Body of pancreas (tissue), 4 donors: Measurements from ENCODE around the gene SH2B3. TPM values are rescaled to one million over a fixed set of nuclear protein-coding genes. Genes with fewer than 3 reads are reported as not detected.

Experiments used
- ATAC-seq: fragments of 150-250 bp; one replicate; pipeline ENCODE4 v1.9.1; 2016
- DNase-seq, 4 donors: peaks; one replicate each; pipeline ENCODE4 v3.0.0-alpha.2; 2019
- H3K27ac ChIP-seq, 4 donors: fragments of 200-600 bp; sonication (generic); 1 replicate in 3 of 4; 2 replicates in 1 of 4; pipeline versions ENCODE4 v1.5.1 to v1.6.1; 2016 to 2019; ENCODE audit warnings: mild to moderate bottlenecking in 1 of 4, mixed read lengths in 1 of 4, moderate library complexity in 1 of 4
- H3K27me3 ChIP-seq, 2 donors: fragments of 200-600 bp; sonication (generic); one replicate each; pipeline ENCODE4 v1.6.0; 2016; ENCODE audit warnings: mild to moderate bottlenecking in 1 of 2
- H3K36me3 ChIP-seq, 2 donors: fragments of 200-600 bp; sonication (generic); replicated peaks in 1 of 2; 2 replicates each; pipeline ENCODE4 v1.5.1; 2016; ENCODE audit warnings: low read depth in 2 of 2; ENCODE audit not compliant: insufficient read depth in 1 of 2
- H3K4me1 ChIP-seq: fragments of 200-600 bp; sonication (generic); one replicate; pipeline ENCODE4 v1.6.0; 2016
- H3K4me3 ChIP-seq, 2 donors: fragments of 200-600 bp; sonication (generic); 1 replicate in 1 of 2; 2 replicates in 1 of 2; pipeline ENCODE4 v1.5.1; 2016 to 2019
- H3K9me3 ChIP-seq, 3 donors: fragments of 200-600 bp; sonication (generic); 1 replicate in 2 of 3; 2 replicates in 1 of 3; pipeline ENCODE4 v1.5.1; 2016
- POLR2A ChIP-seq, 3 donors: fragments of 450-650 bp; IDR thresholded peaks; one replicate each; pipeline ENCODE4 v1.6.1; 2016; ENCODE audit warnings: antibody characterized with exemption in 3 of 3, mild to moderate bottlenecking in 2 of 3
- WGBS, 2 donors: methylation state at CpG; one replicate each; pipeline ENCODE4 v1.1.5; 2017; 5-methylcytosine and 5-hydroxymethylcytosine counted together
- intact Hi-C: fragments of 100-400 bp; cut with DNase I; formaldehyde crosslinking; loops from one replicate; pipeline ENCODE4 v1.15.1; 2023
- total RNA-seq, 2 donors: library from RNA; depleted of rRNA; stranded (reverse); fragments of >200 nt; gene quantifications; one replicate each; pipeline ENCODE4 v1.1.0, GENCODE V29; 2016
- TF ChIP-seq, protein P1 (sequence below), 7 experiments: fragments of 450-650 bp in 4 of 7; fragments of 200-600 bp in 3 of 7; sonication (generic) in 3 of 7; IDR thresholded peaks; one replicate each; pipeline ENCODE4 v1.5.1; 2016 to 2019; ENCODE audit warnings: antibody characterized with exemption in 7 of 7

Gene SH2B3
- total RNA-seq, 2 donors from 2014 or later, result 23.1 to 41.9 TPM

DNA sequence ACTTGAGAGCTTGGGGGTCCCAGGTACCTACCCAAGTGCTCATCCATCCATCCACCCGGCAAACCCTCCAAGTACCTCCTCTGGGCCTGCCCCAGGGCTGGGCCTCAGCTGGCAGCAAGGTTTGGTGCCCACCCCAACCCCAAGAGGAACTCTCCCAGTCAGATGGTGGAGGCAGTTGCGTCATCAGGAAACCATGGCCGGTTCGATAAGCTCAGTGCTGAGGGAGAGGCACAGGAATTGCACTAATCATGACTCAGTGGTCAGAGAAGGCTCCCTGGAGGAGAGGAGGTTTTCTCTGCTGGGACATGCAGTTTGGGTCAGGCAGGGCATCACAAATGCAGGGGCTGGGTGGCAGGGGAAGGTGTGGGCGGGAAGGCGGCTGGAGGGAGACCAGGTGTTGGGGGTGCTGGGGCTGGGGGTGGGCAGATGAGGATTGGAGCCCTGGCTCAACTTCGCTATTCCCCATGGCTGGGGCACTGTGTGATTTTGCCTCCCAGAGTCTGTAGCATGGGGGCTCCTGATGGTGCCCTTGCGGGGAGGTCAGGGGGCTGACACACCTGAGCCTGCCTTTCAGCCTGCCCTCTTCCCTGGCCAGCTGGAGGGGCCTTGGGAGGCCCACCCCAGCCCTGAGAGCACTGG lies 32.2 kb downstream of the SH2B3 start:
- TF ChIP-seq POLR2A (IDR thresholded peaks at IDR 0.05), result no peak
- TF ChIP-seq, protein P1, sequence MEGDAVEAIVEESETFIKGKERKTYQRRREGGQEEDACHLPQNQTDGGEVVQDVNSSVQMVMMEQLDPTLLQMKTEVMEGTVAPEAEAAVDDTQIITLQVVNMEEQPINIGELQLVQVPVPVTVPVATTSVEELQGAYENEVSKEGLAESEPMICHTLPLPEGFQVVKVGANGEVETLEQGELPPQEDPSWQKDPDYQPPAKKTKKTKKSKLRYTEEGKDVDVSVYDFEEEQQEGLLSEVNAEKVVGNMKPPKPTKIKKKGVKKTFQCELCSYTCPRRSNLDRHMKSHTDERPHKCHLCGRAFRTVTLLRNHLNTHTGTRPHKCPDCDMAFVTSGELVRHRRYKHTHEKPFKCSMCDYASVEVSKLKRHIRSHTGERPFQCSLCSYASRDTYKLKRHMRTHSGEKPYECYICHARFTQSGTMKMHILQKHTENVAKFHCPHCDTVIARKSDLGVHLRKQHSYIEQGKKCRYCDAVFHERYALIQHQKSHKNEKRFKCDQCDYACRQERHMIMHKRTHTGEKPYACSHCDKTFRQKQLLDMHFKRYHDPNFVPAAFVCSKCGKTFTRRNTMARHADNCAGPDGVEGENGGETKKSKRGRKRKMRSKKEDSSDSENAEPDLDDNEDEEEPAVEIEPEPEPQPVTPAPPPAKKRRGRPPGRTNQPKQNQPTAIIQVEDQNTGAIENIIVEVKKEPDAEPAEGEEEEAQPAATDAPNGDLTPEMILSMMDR (IDR thresholded peaks at IDR 0.05), result no peak
- H3K9me3 ChIP-seq, result no peaks in the 10 kb centered on the region
- no peak overlapping the region for H3K4me3 ChIP-seq
- DNase-seq (peak in 1 of 4 donors; percentile 51), ATAC-seq (no peak)
- 70 to 71% methylated on average over 4 to 8 of the region's 8 CpGs for WGBS, 2 donors
- peak overlapping the region in 2 of 4 donors; percentile 16 to 41 for H3K27ac ChIP-seq
- H3K36me3 ChIP-seq, result no peaks in the 10 kb centered on the region
- H3K27me3 ChIP-seq, result no peaks in the 10 kb centered on the region
- H3K4me1 ChIP-seq, result peaks cover 51% of the 10 kb centered on the region
- intact Hi-C loops, result no loop called here

DNA sequence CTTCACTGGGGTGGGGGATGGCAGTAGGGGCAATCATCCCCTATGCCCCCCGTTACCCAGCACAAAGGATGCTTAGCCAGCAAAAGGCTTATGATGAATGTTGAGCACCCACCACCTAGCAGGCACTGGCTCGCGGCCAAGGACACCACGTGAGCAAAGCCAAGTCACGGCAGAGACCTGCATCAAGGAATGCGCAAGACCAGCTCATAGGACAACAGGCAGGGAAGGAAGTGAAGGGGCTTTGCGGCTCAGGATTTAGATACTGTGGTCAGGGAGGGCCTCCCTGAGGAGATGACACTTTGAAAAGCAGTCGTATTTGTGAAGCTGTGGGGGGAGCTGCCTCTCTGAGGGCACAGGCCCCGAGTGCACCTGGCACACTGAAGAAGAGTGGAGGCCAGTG lies 32.8 kb downstream of the SH2B3 start:
- ATAC-seq (no peak), DNase-seq (peak in 3 of 4 donors; percentile 50 to 55 (median 51))
- no peaks in the 10 kb centered on the region for H3K27me3 ChIP-seq
- H3K4me1 ChIP-seq, result peaks cover 51% of the 10 kb centered on the region
- no peaks in the 10 kb centered on the region for H3K36me3 ChIP-seq
- TF ChIP-seq, protein P1 (IDR thresholded peaks at IDR 0.05), result no peak
- no peak for TF ChIP-seq POLR2A (IDR thresholded peaks at IDR 0.05)
- peak overlapping the region in 2 of 4 donors; percentile 16 to 41 for H3K27ac ChIP-seq
- no peak overlapping the region for H3K4me3 ChIP-seq
- intact Hi-C loops, result no loop called here
- 31 to 53% methylated on average over 9 of the region's 9 CpGs for WGBS, 2 donors
- no peaks in the 10 kb centered on the region for H3K9me3 ChIP-seq

DNA sequence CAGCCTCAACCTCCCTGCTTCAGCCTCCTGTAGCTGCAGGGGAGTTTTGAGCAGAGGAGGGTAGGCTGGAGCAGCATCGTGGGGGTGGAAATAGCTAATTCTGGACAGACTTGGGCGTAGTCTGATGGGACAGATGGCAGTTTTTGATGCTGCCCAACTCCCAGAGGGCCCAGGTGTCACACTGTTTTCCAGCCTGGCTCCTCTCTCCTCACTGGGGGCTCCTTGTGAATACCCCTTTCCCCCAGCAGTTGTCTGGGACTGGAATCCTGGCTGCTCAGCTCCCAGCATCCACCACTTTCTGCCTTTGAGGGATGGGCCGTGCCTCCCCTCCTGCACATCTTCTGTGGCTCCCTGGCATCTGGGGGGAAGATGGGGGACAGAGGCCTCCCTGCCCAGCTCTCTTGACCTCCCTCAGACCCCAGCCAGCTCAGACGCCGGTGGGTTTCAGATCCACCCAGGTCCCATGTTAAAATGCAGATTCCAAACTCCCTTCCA lies 34.0 kb downstream of the SH2B3 start:
- Histone ChIP-seq H3K9me3 (no peaks in the 10 kb centered on the region), H3K36me3 (no peaks in the 10 kb centered on the region), H3K27ac (no peak overlapping the region), H3K4me1 (peaks cover 51% of the 10 kb centered on the region), H3K27me3 (no peaks in the 10 kb centered on the region), H3K4me3 (no peak overlapping the region)
- ATAC-seq (no peak), DNase-seq (no peak)
- WGBS, 2 donors, result 84 to 85% methylated on average over 5 of the region's 5 CpGs
- no peak for TF ChIP-seq POLR2A (IDR thresholded peaks at IDR 0.05)
- TF ChIP-seq, protein P1 (IDR thresholded peaks at IDR 0.05), result no peak
- intact Hi-C loops, result no loop called here

DNA sequence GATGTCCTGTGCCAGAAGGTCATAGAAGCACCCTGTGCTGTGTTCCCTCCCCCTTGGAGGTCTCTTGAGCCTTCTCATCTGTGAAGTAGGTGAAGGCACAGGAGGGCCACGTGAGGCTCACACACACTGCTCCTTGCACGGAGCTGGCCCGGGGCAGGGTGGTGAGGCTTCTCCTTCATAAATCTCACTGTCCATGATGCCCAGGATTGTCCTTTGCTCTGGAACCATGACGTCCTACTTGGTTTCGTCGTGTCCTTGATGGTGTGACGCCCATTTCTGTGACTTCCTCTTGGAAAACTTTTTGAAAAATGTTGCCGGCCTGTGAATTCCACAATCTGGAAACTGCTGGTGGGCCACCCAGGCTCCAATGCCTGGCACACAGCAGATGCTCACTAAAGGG lies 34.4 kb downstream of the SH2B3 start:
- intact Hi-C loops, result no loop called here
- Histone ChIP-seq H3K27ac (no peak overlapping the region), H3K4me1 (peaks cover 51% of the 10 kb centered on the region), H3K9me3 (no peaks in the 10 kb centered on the region), H3K4me3 (no peak overlapping the region), H3K27me3 (no peaks in the 10 kb centered on the region), H3K36me3 (no peaks in the 10 kb centered on the region)
- TF ChIP-seq, protein P1 (IDR thresholded peaks at IDR 0.05), result no peak
- TF ChIP-seq POLR2A (IDR thresholded peaks at IDR 0.05), result no peak
- 67 to 75% methylated on average over 6 to 8 of the region's 8 CpGs for WGBS, 2 donors
- ATAC-seq (no peak), DNase-seq (no peak)

DNA sequence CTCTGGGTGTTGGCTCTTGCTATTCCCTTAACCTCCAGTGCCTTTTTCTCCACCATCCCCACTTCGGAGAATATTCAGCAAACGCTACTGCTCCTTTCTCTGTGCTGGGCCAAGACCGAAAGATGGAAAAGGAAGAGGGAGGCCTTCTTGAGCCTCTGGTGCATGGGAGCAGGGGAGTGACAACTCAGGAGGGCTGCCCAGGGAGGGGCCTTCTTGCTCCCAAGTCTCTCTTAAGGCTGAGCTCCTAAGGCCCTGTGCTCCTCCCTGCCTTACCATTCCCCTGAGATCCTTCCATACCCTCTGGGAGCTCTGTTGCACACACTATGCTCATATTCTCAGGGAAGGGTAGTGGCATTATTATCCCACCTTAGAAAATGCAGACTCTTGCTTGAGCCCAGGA lies 34.9 kb downstream of the SH2B3 start:
- Histone ChIP-seq H3K4me3 (no peak overlapping the region), H3K36me3 (no peaks in the 10 kb centered on the region), H3K9me3 (no peaks in the 10 kb centered on the region), H3K4me1 (peaks cover 51% of the 10 kb centered on the region), H3K27me3 (no peaks in the 10 kb centered on the region), H3K27ac (no peak overlapping the region)
- WGBS, 2 donors, result 85 to 87% methylated on average over 3 of the region's 3 CpGs
- intact Hi-C loops, result no loop called here
- DNase-seq (no peak), ATAC-seq (no peak)
- no peak for TF ChIP-seq POLR2A (IDR thresholded peaks at IDR 0.05)
- TF ChIP-seq, protein P1 (IDR thresholded peaks at IDR 0.05), result no peak
